Mucosa of rectum (tissue), 2 donors: ENCODE results near the gene SHC2.

ENCODE experiments used
- H3K27ac ChIP-seq, 2 donors: one replicate each; pipeline ENCODE4 v1.7.0; 2013; ENCODE audit warnings: inconsistent platforms in 2 of 2, low read depth in 2 of 2, low read length in 2 of 2
- H3K27me3 ChIP-seq, 2 donors: one replicate each; pipeline ENCODE4 v1.7.0; 2013; ENCODE audit warnings: low read length in 2 of 2; ENCODE audit not compliant: control insufficient read depth in 2 of 2, insufficient read depth in 2 of 2
- H3K36me3 ChIP-seq, 2 donors: one replicate each; pipeline ENCODE4 v1.7.0; 2013; ENCODE audit warnings: low read length in 2 of 2; ENCODE audit not compliant: control insufficient read depth in 2 of 2, insufficient read depth in 2 of 2
- H3K4me1 ChIP-seq, 2 donors: one replicate each; pipeline ENCODE4 v1.7.0; 2013; ENCODE audit warnings: low read length in 2 of 2, mild to moderate bottlenecking in 1 of 2; ENCODE audit not compliant: control insufficient read depth in 2 of 2, insufficient read depth in 2 of 2
- H3K4me3 ChIP-seq, 2 donors: one replicate each; pipeline ENCODE4 v1.7.0; 2013; ENCODE audit warnings: low read length in 2 of 2
- H3K9ac ChIP-seq, 2 donors: one replicate each; pipeline ENCODE4 v1.7.0; 2013; ENCODE audit warnings: low read length in 2 of 2, low read depth in 1 of 2, mild to moderate bottlenecking in 1 of 2
- H3K9me3 ChIP-seq, 2 donors: one replicate each; pipeline ENCODE4 v1.7.0; 2013; ENCODE audit warnings: low read length in 2 of 2; ENCODE audit not compliant: control insufficient read depth in 2 of 2
- donor health status: healthy.
- donor health status: Normal muscosa, but diverticular disease.

Gene SHC2

GRCh38 chr19:372306-372890 is 88.4 kb downstream of the SHC2 start:
- peaks cover 4 to 8% of the 10 kb centered on the region in 2 donors for H3K27me3 ChIP-seq
- H3K9me3 ChIP-seq = no peaks in the 10 kb centered on the region
- no peak overlapping the region for H3K4me3 ChIP-seq
- peaks cover 0 to 2% of the 10 kb centered on the region in 2 donors for H3K4me1 ChIP-seq
- H3K27ac ChIP-seq = no peak overlapping the region
- no peak overlapping the region for H3K9ac ChIP-seq
- H3K36me3 ChIP-seq = no peaks in the 10 kb centered on the region

GRCh38 chr19:371501-372168 is 89.2 kb downstream of the SHC2 start:
- H3K4me1 ChIP-seq = peaks cover 0 to 2% of the 10 kb centered on the region in 2 donors
- H3K9me3 ChIP-seq = no peaks in the 10 kb centered on the region
- H3K4me3 ChIP-seq = no peak overlapping the region
- no peak overlapping the region for H3K9ac ChIP-seq
- H3K27me3 ChIP-seq = peaks cover 4 to 8% of the 10 kb centered on the region in 2 donors
- H3K27ac ChIP-seq = no peak overlapping the region
- H3K36me3 ChIP-seq = no peaks in the 10 kb centered on the region

- H3K4me1 ChIP-seq = peaks cover 0 to 2% of the 10 kb centered on the region in 2 donors
These were observed 90.0 kb downstream of the SHC2 start for GRCh38 chr19:370641-371330.

DNA sequence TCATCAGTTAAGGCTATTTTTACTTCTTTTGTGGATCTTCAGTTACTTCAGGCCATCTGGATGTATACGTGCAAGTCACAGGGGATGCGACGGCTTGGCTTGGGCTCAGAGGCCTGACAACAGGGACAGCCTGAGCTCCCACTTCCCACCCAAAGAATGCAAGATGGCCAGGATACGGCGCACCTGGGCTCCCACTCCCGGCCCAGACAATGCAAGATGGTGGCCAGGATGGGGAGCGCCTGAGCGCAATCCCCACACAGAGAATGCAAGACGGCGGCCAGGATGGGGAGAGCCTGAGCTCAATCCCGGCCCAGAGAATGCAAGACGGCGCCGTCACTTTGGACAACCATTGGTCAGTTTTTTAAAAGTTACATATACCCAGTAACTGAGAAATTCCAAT is 91.0 kb downstream of the SHC2 start:
- Histone ChIP-seq H3K4me1 (peaks cover 0 to 2% of the 10 kb centered on the region in 2 donors), H3K27ac (no peak overlapping the region), H3K9ac (no peak overlapping the region), H3K36me3 (no peaks in the 10 kb centered on the region), H3K9me3 (no peaks in the 10 kb centered on the region), H3K27me3 (peaks cover 4 to 7% of the 10 kb centered on the region in 2 donors), H3K4me3 (no peak overlapping the region)

More at GRCh38 chr19:370641-371330, 90.0 kb downstream of the SHC2 start:
- Histone ChIP-seq H3K9ac (no peak overlapping the region), H3K9me3 (no peaks in the 10 kb centered on the region), H3K27me3 (peaks cover 4 to 8% of the 10 kb centered on the region in 2 donors), H3K36me3 (no peaks in the 10 kb centered on the region), H3K4me3 (no peak overlapping the region), H3K27ac (no peak overlapping the region)

DNA sequence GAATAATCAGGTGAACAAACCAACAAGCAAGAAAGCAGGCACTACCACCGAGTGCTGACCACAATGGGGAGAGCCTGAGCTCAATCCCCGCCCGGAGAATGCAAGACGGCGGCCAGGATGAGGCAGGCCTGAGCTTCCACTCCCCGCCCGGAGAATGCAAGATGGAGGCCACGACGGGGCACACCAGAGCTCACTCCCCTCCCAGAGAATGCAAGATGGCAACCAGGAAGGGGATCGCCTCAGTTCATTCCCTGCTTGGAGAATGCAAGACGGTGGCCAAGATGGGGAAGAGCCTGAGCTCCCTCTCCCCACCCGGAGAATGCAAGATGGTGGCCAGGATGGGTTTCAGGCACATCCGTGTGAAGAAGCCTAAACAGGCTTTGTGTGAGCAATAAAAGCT is 91.6 kb downstream of the SHC2 start:
- Histone ChIP-seq H3K9me3 (no peaks in the 10 kb centered on the region), H3K9ac (no peak overlapping the region), H3K36me3 (no peaks in the 10 kb centered on the region), H3K27me3 (peaks cover 3 to 4% of the 10 kb centered on the region in 2 donors), H3K4me3 (no peak overlapping the region), H3K4me1 (peaks cover 0 to 2% of the 10 kb centered on the region in 2 donors), H3K27ac (no peak overlapping the region)

DNA sequence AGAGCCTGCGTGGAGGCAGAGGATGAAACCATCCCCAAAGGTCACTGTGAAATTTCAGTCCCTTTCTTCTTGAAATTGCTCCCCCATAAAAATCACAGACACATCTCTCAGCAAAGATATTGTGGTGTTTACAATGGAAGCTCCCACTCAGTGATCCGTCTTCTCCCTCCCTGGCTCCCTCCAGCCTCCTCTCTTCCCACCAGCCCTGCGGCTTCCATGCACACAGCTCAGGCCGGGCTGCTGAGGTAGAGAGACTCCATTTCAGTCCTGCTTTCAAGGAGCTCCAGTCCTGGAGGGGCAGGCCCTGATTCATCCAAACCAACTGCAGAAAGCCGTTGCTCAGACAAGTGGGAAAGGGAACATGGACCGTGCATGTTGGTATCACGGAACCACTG is 92.2 kb downstream of the SHC2 start:
- Histone ChIP-seq H3K9me3 (no peaks in the 10 kb centered on the region), H3K4me3 (no peak overlapping the region), H3K4me1 (peaks cover 0 to 2% of the 10 kb centered on the region in 2 donors), H3K36me3 (no peaks in the 10 kb centered on the region), H3K9ac (no peak overlapping the region), H3K27me3 (peaks cover 3 to 4% of the 10 kb centered on the region in 2 donors), H3K27ac (no peak overlapping the region)

DNA sequence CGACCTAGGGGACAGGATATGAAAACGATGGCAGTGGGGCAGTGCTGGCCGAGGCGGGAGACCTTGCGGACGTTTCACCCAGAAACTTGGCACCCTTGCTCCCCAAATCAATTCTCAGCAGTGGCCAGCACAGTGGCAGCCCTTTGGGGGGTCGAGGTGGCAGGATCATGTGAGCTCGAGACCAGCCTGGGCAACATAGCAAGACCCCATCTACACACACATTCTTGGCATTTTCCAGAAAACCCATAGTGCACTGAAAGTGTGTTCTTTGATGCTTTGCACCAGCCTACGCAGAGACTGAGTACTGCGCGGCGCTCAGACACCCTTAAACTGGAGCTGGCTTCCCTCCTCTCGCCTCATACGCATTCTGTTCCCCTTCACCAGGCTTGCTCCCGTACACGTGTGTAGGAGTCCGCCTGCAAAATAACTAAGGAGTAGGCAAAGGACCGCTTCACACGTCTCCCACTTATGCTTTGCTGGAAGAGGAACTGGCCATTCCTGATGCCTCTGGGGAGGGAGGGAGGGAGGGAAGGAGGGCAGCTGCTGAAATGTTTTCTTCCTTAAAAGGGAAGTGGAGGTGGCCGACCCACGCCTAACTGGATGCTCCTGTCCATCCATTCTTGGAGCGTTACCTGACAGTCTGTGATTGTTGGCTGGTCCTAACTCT is 92.7 kb downstream of the SHC2 start:
- Histone ChIP-seq H3K27ac (no peak overlapping the region), H3K9ac (no peak overlapping the region), H3K27me3 (peaks cover 3 to 4% of the 10 kb centered on the region in 2 donors), H3K4me3 (no peak overlapping the region), H3K36me3 (no peaks in the 10 kb centered on the region), H3K9me3 (no peaks in the 10 kb centered on the region), H3K4me1 (peaks cover 0 to 2% of the 10 kb centered on the region in 2 donors)

DNA sequence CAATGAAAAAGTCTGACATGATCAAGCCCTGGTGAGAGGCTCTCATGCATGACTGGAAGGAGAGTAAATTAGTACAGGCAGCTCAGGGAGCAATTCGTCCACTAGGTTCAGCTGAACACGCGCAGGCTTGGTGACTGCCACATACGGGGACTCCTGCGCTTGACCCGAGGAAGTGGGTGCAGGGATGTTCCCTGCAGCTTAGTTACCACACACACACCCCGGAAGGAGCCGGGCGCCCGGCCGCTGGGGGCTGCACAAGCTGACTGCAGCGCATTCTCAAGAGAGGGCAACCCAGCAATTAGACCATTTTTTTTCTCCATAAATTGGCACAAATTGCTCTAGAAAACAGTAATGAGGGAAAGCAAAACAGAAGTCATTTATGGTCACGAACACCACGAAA is 93.3 kb downstream of the SHC2 start:
- no peak overlapping the region for H3K4me3 ChIP-seq
- no peaks in the 10 kb centered on the region for H3K36me3 ChIP-seq
- peaks cover 0 to 2% of the 10 kb centered on the region in 2 donors for H3K4me1 ChIP-seq
- H3K9ac ChIP-seq = no peak overlapping the region
- H3K27ac ChIP-seq = no peak overlapping the region
- peaks cover 2 to 3% of the 10 kb centered on the region in 2 donors for H3K27me3 ChIP-seq
- H3K9me3 ChIP-seq = no peaks in the 10 kb centered on the region

DNA sequence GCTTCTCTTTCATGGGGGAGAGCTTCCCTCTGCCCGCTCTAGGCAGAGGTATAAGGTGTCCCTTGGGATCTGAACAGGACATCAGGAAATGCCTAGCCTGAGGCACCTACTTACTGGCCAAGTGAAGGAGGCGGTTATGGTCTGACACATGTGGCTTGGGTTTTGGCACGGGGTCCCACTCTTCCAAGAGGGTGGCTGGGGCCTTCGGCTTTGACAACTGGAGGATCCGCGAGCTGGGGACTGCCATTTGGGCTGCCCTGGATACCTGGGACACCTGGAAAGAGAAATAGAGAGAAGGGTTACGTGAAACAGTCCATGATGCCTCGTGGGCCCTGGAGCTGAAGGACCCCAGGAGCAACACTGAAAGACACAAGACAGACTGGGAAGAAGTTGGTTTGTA is 93.9 kb downstream of the SHC2 start:
- Histone ChIP-seq H3K4me3 (no peak overlapping the region), H3K27ac (no peak overlapping the region), H3K27me3 (no peaks in the 10 kb centered on the region), H3K9me3 (no peaks in the 10 kb centered on the region), H3K9ac (no peak overlapping the region), H3K4me1 (peaks cover 0 to under 1% of the 10 kb centered on the region in 2 donors), H3K36me3 (no peaks in the 10 kb centered on the region)
